ENCODE data around the gene PLEKHH1. TPM values are rescaled to one million over a fixed set of nuclear protein-coding genes. Genes with fewer than 3 reads are reported as not detected.
"Not testable (repeated sequence)": the region's sequence is repeated elsewhere in the genome, so short reads cannot be mapped to it uniquely, and the experiment has no call there.

The PLEKHH1 gene
- total and polyA plus RNA-seq, 9 of the 15 experiments (the other 6 are each of a cell fraction or from before 2014, with no cell fraction given), result 0.76 to 5.9 (median 2.9) TPM

DNA sequence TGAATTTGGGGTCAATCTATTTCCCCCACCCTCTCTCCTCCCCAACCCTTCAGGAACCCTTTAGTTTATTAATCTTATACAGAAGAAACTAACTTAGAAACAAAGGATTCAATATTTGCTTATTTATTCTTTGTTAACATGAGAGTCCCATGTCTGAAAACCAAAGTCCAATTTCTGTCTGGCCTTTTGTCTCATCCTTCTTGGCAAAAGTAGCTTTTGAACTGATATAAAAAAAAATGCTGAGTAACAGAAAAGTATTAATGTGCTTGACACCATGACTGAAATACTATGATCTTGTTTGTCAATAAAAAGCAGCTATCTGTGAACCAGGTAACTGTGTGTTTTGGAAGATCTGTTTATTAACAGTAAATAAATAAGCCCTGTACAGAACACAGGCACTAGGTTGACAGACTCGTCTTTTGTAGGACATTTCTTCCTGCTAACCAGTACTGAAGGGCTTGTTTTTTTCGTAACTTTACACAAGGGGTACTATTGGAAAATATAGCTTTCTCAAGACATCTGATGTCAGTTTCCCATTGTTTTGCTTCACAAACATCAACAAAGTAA, 56.2 kb downstream of the PLEKHH1 start:
- FAIRE-seq, result peak; percentile 67
- Histone ChIP-seq H3K9ac (ENCODE audit: insufficient read depth in 1 of 2, low read depth in 2 of 2, low read length in 2 of 2) (no peak overlapping the region; a peak in 1 of 4 replicates), H3K4me2 (ENCODE audit: insufficient read depth, low read length) (no peak overlapping the region), H3K4me3 (no peak overlapping the region), H4K20me1 (replicated peaks; ENCODE audit: control insufficient read depth, insufficient read depth, low read length) (no peaks in the 10 kb centered on the region), H3K9me1 (ENCODE audit: control insufficient read depth, insufficient read depth, low read length) (no peaks in the 10 kb centered on the region), H3K27me3 (ENCODE audit: control insufficient read depth in 2 of 2, insufficient read depth in 2 of 2, low read length in 2 of 2) (no peaks in the 10 kb centered on the region), H3K27ac (ENCODE audit: extremely low read depth, low read depth, low read length) (0 out of 3 replicates have a peak overlapping the region, but pooled peaks have one; percentile 22), H3K4me1 (replicated peaks in 1 of 2; ENCODE audit: control insufficient read depth in 2 of 2, insufficient read depth in 2 of 2, low read length in 2 of 2) (peaks cover 0 to 8% of the 10 kb centered on the region in 2 experiments; a peak in 2 of 5 replicates), H2AFZ (ENCODE audit: low read depth, low read length) (no peak overlapping the region), H3K9me3 (replicated peaks; ENCODE audit: control insufficient read depth, insufficient read depth, low read depth, low read length) (no peaks in the 10 kb centered on the region), H3K36me3 (ENCODE audit: control insufficient read depth, insufficient read depth, low read length) (peaks cover 47% of the 10 kb centered on the region; the same call in 2 of the 3 replicates), H3K79me2 (ENCODE audit: control insufficient read depth, insufficient read depth, low read length) (no peaks in the 10 kb centered on the region)
- POLR2A ChIA-PET, result interaction anchor here (0.9 to 2.0 kb wide), 2 partner anchors 11 to 115 kb away, joined by 6 to 10 read pairs; partner anchors contain the start of gene PIGH
- WGBS (ENCODE audit: insufficient coverage, low coverage, missing lambda C conversion rate), result 26% methylated on average over 2 of the region's 2 CpGs
- CTCF ChIA-PET (ENCODE audit: low intra/inter-chr PET ratio), result no interaction called here
- no peak for DNase-seq (ENCODE audit: extremely low read depth in 1 of 4, low spot score in 3 of 4)
- in situ Hi-C loops (cut with MboI), result loop anchor here (10.0 kb wide), 2 partner anchors 116 to 446 kb away; partner anchors contain the start of gene RDH12
- intact Hi-C loops (cut with micrococcal nuclease), result no loop called here
- TF ChIP-seq MAFF (IDR thresholded peaks at IDR 0.05; ENCODE audit: low read length) (peak; percentile 35), PRMT5 (CRISPR knock-in tag; IDR thresholded peaks at IDR 0.05) (no peak), NR2C2 (CRISPR knock-in tag; IDR thresholded peaks at IDR 0.05) (no peak), NR2C2 (tag; IDR thresholded peaks at IDR 0.05) (no peak), RBFOX2 (IDR thresholded peaks at IDR 0.05; ENCODE audit: low read depth, low read length) (no peak), ZNF316 (IDR thresholded peaks at IDR 0.05) (peak; percentile 79), C11orf30 (IDR thresholded peaks at IDR 0.05; ENCODE audit: low read depth) (peak; percentile 64), MAFG (tag; conservative IDR thresholded peaks at IDR 0.05) (peak; percentile 43)
- TSS peak; percentile 23 for BruUV-seq (replicated peaks)
- no peak for ATAC-seq

DNA sequence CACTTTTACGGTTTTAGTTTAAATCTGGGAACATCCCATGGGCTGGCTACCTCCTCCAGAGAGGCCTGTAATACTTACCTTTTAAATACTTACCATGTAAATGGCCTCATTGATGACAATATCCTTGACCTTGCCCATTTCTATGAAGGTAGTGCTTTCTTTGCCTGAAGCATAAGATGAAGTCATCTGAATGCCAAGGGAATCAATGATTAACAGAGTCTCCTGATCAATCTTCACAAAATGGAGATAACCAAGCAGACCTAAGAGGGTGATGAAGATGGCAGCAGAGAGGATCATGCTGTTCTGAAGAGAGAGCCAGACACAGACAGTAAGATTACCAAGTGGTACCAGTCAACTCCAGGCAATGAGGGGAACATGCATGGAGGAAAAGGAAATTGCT, 60.6 kb downstream of the PLEKHH1 start:
- CTCF ChIA-PET (ENCODE audit: low intra/inter-chr PET ratio), result interaction anchor here (0.6 kb wide), 1 partner anchor 67 kb away, joined by 4 read pairs; no protein-coding TSS in a partner anchor

More for the DNA sequence above, 60.6 kb downstream of the PLEKHH1 start:
- DNase-seq (ENCODE audit: extremely low read depth in 1 of 4, low spot score in 3 of 4); BruUV-seq (replicated peaks); H3K27ac ChIP-seq (ENCODE audit: extremely low read depth, low read depth, low read length); FAIRE-seq; H2AFZ ChIP-seq (ENCODE audit: low read depth, low read length); in situ Hi-C loops (cut with MboI); H3K4me3 ChIP-seq; H3K4me2 ChIP-seq (ENCODE audit: insufficient read depth, low read length); H3K9ac ChIP-seq (ENCODE audit: insufficient read depth in 1 of 2, low read depth in 2 of 2, low read length in 2 of 2); H3K27me3 ChIP-seq (ENCODE audit: control insufficient read depth in 2 of 2, insufficient read depth in 2 of 2, low read length in 2 of 2); H4K20me1 ChIP-seq (replicated peaks; ENCODE audit: control insufficient read depth, insufficient read depth, low read length); H3K9me3 ChIP-seq (replicated peaks; ENCODE audit: control insufficient read depth, insufficient read depth, low read depth, low read length); intact Hi-C loops (cut with micrococcal nuclease); ATAC-seq; H3K9me1 ChIP-seq (ENCODE audit: control insufficient read depth, insufficient read depth, low read length): not testable (repeated sequence)
- Histone ChIP-seq H3K4me1 (replicated peaks in 1 of 2; ENCODE audit: control insufficient read depth in 2 of 2, insufficient read depth in 2 of 2, low read length in 2 of 2) (peaks cover 0 to 17% of the 10 kb centered on the region in 2 experiments; a peak in 3 of 5 replicates), H3K79me2 (ENCODE audit: control insufficient read depth, insufficient read depth, low read length) (peaks cover 28% of the 10 kb centered on the region), H3K36me3 (ENCODE audit: control insufficient read depth, insufficient read depth, low read length) (peaks cover 55% of the 10 kb centered on the region; the same call in 2 of the 3 replicates)
- POLR2A ChIA-PET, result interaction anchor here (0.6 kb wide), 1 partner anchor 18 kb away, joined by 3 read pairs; no protein-coding TSS in a partner anchor
- 0% methylated on average over 1 of the region's 1 CpG for WGBS (ENCODE audit: insufficient coverage, low coverage, missing lambda C conversion rate)

All from K562 (cell line).